A549 (cell line): ENCODE measurements around the gene TPM1.

Source experiments
- CTCF ChIP-seq: fragments of >200 bp; sonication (Bioruptor Twin); formaldehyde crosslinking; IDR thresholded peaks from 3 replicates; pipeline ENCODE4 v1.5.1; 2016
- MAFK ChIP-seq: fragments of 450-650 bp; IDR thresholded peaks from 2 replicates; pipeline ENCODE4 v1.6.1; 2014; ENCODE audit not compliant: partially characterized antibody
- REST ChIP-seq: fragments of 200-600 bp; sonication (generic); IDR thresholded peaks from 2 replicates; pipeline ENCODE4 v1.6.1; 2016; ENCODE audit warnings: antibody characterized with exemption, mild to moderate bottlenecking, moderate library complexity

GRCh38 chr15:63010386-63010785, 32.2 kb upstream of the TPM1 start:
- TF ChIP-seq MAFK = no peak
- no peak for TF ChIP-seq CTCF
- TF ChIP-seq REST = no peak
